ENCODE data around the gene SLC27A3.

SLC27A3 gene

DNA sequence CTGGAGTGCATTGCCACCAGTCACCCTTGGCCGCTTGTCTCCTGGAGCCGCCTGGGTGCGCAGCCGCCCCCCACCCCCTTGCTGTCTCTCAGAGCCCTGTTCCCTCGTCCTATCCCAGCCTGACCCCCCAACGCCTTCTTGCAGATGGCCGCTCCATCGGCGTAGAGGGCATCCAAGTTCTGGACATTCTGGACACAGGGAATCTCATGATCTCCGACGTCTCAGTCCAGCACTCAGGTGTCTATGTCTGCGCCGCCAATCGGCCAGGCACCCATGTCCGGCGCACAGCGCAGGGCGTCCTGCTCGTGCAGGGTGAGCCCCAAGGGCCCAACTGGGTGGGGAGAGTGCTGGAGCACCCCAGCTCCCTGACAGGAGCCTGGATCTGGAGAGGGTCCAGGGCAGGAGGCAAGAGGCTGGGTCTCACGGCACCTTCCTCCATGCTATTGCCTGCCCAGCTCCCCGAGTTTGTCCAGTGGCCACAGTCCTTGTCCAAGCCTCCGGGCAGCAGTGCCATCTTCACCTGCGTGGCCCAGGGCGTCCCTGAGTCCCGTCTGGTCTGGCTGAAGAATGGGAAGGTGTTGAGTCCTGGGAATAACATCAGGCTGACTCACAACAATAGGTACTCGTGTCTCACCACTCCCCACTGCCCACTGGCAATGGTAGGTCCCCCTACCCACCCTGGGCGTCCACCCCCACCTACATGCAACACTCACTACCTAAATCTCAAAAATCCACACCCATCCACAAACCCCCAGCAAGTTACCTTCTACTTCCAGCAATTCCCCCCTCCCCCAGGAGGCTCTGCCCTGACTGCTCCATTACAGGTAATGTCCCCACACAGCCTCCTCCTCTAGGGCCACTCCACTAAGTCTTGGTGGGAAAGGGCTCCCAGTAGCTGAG, 24.6 kb downstream of the SLC27A3 start:
- DNase-seq = no peak

DNA sequence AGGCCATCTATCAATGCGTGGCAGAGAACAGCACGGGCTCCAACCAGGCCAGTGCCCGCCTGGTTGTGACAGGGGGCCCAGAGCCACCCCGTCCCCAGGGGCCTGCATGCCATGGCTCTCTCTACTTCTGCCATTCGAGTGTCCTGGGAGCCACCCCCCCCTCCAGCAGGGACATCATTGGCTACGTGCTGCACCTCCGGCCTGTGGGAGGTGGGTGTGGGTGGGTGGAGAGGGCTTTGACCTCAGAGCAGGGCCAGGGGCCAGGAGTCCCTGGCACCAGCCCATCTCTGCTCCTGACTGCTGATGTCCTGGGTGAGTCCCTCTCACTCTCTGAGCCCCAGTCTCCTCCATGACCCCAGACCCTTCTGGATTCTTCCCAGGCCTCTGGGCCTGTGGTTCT, 25.3 kb downstream of the SLC27A3 start:
- no peak for DNase-seq

DNA sequence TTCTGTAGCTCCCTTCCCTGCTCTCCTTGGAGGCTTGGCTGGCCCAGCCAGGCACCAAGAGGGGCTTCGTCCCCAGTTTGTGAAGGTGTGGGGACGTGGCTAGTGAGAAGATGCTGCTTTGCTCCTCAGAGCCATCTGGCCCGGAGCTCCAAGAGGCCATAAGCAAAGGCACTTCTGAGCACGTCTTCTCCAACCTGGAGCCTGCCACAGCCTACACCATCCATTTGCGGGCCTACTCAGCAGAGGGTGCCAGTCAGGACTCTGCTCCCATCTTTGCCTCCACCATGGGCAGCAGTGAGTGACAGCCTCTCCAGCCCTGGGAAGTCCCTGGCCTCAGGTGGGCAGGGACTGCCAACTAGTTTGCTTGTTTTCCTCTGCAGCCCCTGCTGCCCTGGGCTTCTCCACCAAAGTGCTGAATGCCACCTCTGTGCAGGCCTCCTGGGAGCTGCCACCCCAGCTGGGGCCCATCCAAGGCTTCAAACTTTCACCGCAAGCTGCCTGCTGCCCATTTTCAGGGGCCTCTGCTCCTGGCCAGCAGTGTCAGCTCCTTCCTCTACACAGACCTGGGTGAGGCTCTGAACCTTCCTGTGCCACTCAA, 25.9 kb downstream of the SLC27A3 start:
- DNase-seq = no peak

DNA sequence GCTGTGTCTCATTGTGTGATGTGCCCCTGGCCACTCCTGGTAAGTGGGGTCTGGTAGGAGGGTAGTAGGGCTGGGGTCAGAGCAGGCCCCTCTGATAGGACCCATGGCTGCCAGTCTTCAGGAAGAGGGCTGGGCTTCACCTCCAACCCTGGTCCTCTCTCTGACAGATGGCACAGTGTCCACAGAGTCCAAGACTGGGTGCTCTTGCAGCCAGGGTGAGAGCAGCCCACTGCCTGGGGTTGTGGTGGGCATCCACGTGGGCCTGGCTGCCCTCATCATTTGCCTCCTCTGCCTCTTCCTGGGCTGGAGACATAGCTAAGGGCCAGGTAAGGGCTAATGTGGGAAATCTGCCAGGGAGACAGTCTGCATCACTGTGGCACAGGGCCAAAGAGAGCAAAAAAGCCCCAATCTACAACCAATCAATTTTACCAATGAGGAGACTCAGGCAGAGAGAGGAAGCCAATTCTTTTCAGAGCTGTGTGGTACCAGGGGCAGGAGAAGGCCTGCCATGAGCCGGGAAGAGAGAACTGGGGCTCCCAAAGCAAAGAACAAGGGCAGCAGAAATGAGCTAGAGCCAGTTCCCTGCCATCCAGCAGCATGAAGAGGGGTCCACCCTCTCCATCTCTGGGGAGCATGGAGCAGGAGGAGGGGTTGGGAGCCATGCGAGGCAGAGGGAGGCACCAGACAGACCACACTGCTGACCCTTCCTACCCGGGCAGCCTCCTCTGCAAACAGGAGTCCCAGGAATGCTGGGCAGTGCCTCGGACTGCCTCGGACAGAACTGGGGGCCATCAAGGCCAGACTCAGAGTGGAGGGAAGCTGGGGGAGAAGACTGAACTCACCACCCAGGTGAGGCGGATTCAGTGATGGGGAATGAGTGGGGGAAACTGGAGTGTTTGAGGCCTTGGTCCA, 26.8 kb downstream of the SLC27A3 start:
- DNase-seq = no peak

DNA sequence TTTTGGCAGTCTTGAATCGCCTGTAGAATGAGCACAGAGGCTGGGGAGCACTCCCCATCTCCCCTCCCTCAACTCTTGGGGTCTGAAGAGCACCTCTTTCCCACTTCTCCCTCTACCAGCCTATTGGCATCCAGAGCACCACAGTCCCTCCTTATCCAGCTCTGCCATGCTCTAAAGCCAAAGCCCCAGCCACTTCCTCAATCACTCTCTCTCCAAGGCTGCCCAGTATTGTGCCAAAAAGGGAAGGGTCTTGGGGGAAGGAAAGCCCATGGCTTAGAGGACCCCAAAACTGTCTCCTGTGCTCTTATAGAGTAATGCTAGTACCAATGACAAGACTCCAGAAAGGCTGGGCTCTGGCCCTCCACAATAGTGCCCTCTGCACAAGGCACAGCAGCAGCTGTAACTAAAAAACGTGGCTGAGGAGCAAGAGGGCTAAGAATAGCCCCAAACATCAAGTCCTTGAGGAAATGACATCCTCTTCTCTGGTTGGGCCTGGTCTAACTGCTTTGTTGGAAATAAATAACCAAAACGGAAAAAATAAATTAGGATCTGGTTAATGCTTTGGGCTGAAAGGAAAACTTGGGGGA, 28.4 kb downstream of the SLC27A3 start:
- no peak for DNase-seq

DNA sequence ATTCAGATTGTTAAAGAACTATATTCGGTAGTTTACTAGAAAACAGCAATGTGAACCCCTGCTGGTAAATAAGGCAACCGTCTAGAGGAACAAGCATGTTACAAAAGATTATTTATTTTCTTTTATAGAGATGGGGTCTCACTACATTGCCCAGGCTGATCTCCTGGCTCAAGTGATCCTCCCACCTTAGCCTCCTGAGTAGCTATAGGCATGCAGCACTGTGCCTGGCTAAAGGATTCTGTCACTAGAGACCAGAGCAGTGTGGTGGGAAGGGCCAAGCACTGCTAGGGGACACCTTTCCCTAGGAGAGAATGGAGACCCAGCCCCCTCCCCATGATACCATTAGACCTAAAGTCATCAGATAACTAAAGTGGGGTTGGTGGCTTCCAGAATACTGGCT, 28.9 kb downstream of the SLC27A3 start:
- no peak for DNase-seq

DNA sequence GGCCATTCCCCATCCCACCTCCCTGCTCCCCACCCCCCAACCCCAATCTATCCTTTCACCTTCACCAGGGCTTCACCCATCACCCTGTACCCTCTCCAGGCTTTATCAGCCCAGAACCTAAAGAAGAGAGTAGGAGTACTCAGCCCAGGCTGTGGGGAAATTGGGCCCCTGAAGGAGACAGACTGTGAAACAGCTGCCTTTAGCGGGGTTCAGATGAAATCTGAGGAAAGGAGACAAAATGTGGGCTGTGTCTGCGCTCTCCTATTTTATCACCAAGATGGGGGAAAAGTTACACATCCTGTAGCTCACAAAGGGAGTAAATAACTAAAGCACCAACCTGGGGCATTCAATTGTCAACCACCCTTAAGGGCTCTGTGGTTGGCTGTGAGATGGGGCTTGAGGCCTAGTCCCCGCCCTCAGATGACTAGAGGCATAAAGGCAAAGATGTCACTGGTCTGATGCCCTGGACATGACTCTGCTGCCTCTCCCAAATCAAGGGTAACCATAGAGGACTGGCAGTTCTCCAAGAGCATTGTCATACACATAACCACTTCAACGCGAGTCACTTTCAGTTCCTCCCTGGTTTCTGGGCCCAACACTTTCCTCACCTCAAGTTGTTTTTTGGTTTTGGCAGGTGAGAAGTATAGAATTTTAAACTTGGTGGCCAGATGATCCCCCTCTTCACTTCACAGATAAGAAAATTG, 30.0 kb downstream of the SLC27A3 start:
- DNase-seq = peak; percentile 94

DNA sequence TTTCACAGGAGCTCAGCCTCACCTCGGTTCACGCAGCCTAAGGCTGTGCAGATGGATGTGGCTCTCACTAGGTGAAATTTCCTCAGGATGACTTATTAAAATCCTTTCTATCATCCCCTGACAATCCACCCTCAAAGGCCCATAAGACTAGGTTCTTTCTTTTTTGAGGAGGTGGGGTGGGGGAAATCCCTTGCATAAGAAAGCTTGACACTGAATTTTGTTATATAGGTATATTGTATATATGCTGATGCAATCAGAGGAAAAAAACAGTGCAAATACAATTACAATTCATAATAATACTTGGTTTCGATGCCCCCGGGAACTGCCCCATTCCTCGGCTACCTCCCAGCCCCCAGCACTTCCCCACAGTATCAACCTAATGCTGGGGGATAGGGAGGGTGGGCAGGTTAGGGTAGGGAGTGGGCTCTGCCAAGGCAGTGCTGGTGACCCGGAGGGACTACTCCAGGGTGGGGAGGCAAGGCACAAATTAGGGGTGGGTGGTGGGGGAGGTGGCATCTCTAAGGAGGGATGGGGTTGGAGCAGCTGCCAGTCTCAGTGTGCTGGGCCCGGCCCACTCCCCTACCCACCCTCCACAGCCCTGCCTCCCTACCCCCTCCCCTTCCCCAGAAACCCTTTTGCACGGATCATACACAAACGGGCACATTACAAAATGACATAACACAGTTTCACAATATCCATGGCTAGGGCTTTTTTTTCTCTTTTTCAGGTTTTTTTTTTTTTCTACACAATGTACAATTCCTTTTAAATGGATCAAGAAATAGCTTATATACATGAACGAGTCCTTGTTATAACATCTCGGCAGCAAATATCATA, 30.9 kb downstream of the SLC27A3 start:
- DNase-seq = peak; percentile 11

DNA sequence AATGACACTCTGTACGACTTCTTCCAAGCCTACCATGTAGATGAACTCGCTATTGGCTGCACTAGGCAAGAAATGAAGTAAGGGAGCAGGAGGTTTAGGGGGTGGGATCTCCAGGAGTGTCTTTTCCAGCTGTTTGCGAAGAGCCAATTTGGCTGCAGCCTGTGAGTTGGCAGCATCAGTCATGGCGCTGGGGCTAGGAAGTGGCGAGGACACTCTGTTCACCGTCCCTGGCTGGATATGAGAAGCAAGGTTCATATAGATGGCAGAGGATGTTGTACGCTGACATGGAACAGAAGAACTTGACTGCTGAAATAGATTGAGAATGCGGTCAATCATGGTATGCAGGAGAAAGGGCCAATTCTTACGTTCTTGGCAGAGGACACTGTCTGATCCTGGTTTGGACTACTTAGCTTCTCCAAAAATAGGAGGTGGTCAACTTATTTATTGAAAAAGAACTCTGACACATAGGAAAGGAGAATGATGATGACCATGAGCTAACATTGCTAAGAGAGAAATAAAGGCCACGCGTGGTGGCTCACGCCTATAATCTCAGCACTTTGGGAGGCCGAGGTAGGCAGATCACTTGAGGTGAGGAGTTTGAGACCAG, 41.2 kb downstream of the SLC27A3 start:
- DNase-seq = no peak

DNA sequence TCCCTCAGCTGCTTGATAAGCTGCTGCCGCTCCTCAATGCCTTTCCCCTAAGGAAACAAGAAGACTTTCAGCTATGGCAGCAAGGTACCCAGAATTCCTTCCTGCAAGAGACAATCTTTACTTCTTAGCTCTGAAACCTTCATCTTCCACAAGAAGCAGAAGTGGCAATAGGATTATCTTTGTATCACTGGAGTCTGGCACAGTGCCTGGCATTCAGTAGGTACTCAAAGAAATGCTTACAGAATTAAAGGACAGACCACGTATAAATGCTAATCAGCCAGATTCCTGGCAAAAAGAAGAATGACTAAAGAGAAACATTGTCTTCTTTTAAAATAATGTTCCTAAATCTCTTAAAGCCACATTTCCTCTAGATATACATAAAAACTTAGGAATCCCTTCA, 43.7 kb downstream of the SLC27A3 start:
- no peak for DNase-seq

DNA sequence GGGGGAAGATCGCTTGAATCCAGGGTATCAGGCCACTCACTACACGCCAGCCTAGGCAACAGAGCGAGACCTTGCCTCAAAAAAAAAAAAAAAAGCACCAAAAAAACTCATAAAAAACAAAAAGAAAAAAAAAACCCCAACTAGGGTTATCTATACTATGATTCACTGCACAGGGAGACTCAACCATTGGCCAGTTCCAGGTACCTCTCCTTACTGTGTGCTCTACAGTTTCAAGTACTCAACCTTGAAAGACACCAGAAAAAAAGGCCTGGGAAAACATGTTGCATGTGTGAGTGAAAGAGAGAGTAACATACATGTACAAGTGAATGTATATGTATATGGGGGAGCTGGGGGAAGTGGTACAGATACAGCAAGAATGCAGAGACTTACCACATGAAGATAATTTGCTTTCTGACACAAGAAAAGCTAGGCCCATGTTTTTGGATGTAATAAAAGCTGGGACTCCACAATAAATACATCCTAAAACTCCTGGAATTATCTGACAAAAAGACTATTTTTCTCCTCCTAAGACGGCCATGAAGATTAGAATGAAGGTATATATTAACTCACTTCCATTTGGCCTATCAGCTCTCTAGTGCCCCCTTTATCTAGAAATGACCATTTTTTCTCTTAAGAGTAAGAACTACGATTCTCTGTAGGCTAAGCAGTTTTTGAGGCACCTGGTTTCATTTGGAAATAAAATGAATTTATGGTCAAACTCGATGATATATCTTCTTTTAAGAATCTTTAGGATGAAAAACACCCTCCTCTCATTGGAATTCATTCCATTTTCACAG, 52.2 kb downstream of the SLC27A3 start:
- DNase-seq = no peak
